Germinal center (tissue), 1 donor: ENCODE data around the gene HGS.

ENCODE experiments used
- DNase-seq: peaks from one replicate; pipeline ENCODE4 v3.0.0; 2012; ENCODE audit warnings: mixed read lengths, low spot score

HGS gene

GRCh38 chr17:81684442-81684911, 666 bp downstream of the HGS start:
- no peak for DNase-seq

- no peak for DNase-seq
Measured at GRCh38 chr17:81685108-81685507, 1.3 kb downstream of the HGS start.

- no peak for DNase-seq
Measured at GRCh38 chr17:81686614-81687013, 2.8 kb downstream of the HGS start.

- no peak for DNase-seq
Measured at GRCh38 chr17:81687770-81688541, 4.1 kb downstream of the HGS start.

GRCh38 chr17:81688616-81689015, 4.8 kb downstream of the HGS start:
- no peak for DNase-seq

- DNase-seq: no peak
Measured at GRCh38 chr17:81690066-81690465, 6.3 kb downstream of the HGS start.

GRCh38 chr17:81690549-81690948, 6.7 kb downstream of the HGS start:
- DNase-seq: no peak

- DNase-seq: no peak
Measured at GRCh38 chr17:81691196-81691595, 7.4 kb downstream of the HGS start.

GRCh38 chr17:81691608-81692007, 7.8 kb downstream of the HGS start:
- no peak for DNase-seq

- no peak for DNase-seq
Measured at GRCh38 chr17:81693509-81694210, 9.8 kb downstream of the HGS start.

GRCh38 chr17:81694810-81695209, 11.0 kb downstream of the HGS start:
- DNase-seq: no peak

GRCh38 chr17:81695211-81695610, 11.4 kb downstream of the HGS start:
- DNase-seq: no peak

- no peak for DNase-seq
Measured at GRCh38 chr17:81695801-81696200, 12.0 kb downstream of the HGS start.

GRCh38 chr17:81696218-81696941, 12.6 kb downstream of the HGS start:
- no peak for DNase-seq

GRCh38 chr17:81697261-81698044, 13.6 kb downstream of the HGS start:
- no peak for DNase-seq

- DNase-seq: no peak
Measured at GRCh38 chr17:81700353-81701287, 16.8 kb downstream of the HGS start.

GRCh38 chr17:81701288-81702071, 17.7 kb downstream of the HGS start:
- no peak for DNase-seq

- peak; percentile 94 for DNase-seq
Measured at GRCh38 chr17:81702934-81703746, 19.3 kb downstream of the HGS start, which contains the start of gene MRPL12. Gene MRPL12 (plus strand): TSS chr17:81703367. CDS start chr17:81703502, 135 bp downstream.
